GM12878 (cell line): ENCODE data around the gene RIOK1.

ENCODE experiments used
- EZH2 ChIP-seq: IDR thresholded peaks from 2 replicates; pipeline ENCODE4 v1.6.1; 2012; ENCODE audit warnings: low read depth, mild to moderate bottlenecking, control low read depth, inconsistent platforms, low read length, borderline replicate concordance; ENCODE audit not compliant: control insufficient read depth
- KDM1A ChIP-seq: fragments of 200-600 bp; sonication (generic); IDR thresholded peaks from 2 replicates; pipeline ENCODE4 v1.6.1; 2016; ENCODE audit warnings: borderline replicate concordance
- POLR2AphosphoS5 ChIP-seq: IDR thresholded peaks from 2 replicates; pipeline ENCODE4 v1.6.1; 2011; ENCODE audit warnings: mild to moderate bottlenecking, low read length, inconsistent platforms
- RELA ChIP-seq: fragments of 450-650 bp; IDR thresholded peaks from 2 replicates; pipeline ENCODE4 v1.8.0; 2014; ENCODE audit warnings: borderline replicate concordance; ENCODE audit not compliant: partially characterized antibody
- RFX5 ChIP-seq: IDR thresholded peaks from 2 replicates; pipeline ENCODE4 v1.6.1; 2011; ENCODE audit warnings: low read depth, low read length, improper control_type of control experiment
- SPI1 ChIP-seq: IDR thresholded peaks from 2 replicates; pipeline ENCODE4 v1.6.1; 2011; ENCODE audit warnings: low read depth, mild to moderate bottlenecking, low read length, moderate library complexity, borderline replicate concordance; ENCODE audit not compliant: insufficient read depth
- TARDBP ChIP-seq: IDR thresholded peaks from 2 replicates; pipeline ENCODE4 v1.6.1; 2016; ENCODE audit warnings: borderline replicate concordance
- ZNF207 ChIP-seq: fragments of 450-650 bp; IDR thresholded peaks from 2 replicates; pipeline ENCODE4 v1.6.1; 2014; ENCODE audit warnings: antibody characterized with exemption, mild to moderate bottlenecking, borderline replicate concordance
- TF ChIP-seq, protein P1 (sequence below), 3 experiments: IDR thresholded peaks in 2 of 3; conservative IDR thresholded peaks in 1 of 3; 2 replicates each; pipeline ENCODE4 v1.5.1; 2011; ENCODE audit warnings: low read depth in 3 of 3, low read length in 3 of 3, mild to moderate bottlenecking in 3 of 3, control low read depth in 2 of 3, moderate library complexity in 2 of 3, inconsistent platforms in 1 of 3, mixed read lengths in 1 of 3; ENCODE audit not compliant: control insufficient read depth in 2 of 3, insufficient read depth in 1 of 3; ENCODE audit errors: extremely low read depth in 1 of 3
- TF ChIP-seq, protein P2 (sequence below): IDR thresholded peaks from 2 replicates; pipeline ENCODE4 v1.6.1; 2012; ENCODE audit warnings: low read depth, low read length, improper control_type of control experiment

DNA sequence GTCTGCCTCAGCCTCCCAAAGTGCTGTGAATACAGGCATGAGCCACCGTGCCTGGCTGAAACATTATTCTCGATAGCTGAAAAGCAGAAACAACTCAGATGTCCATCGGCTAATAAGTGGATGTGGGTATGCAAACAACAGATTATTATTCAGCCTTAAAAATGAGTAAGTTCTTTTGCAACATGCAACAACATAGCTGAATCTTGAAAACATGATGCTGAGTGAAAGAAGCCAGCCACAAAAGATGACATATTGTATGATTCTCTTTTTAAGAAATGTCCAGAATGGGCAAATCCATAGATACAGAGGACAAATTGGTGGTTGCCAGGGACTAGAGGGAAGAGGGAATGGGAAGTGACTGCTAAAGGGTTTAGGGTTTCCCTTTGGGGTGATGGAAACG, 61.7 kb downstream of the RIOK1 start:
- TF ChIP-seq POLR2AphosphoS5 (no peak), RFX5 (no peak), RELA (no peak), TARDBP (no peak), SPI1 (no peak), EZH2 (no peak), ZNF207 (no peak), KDM1A (no peak)
- TF ChIP-seq, protein P1, sequence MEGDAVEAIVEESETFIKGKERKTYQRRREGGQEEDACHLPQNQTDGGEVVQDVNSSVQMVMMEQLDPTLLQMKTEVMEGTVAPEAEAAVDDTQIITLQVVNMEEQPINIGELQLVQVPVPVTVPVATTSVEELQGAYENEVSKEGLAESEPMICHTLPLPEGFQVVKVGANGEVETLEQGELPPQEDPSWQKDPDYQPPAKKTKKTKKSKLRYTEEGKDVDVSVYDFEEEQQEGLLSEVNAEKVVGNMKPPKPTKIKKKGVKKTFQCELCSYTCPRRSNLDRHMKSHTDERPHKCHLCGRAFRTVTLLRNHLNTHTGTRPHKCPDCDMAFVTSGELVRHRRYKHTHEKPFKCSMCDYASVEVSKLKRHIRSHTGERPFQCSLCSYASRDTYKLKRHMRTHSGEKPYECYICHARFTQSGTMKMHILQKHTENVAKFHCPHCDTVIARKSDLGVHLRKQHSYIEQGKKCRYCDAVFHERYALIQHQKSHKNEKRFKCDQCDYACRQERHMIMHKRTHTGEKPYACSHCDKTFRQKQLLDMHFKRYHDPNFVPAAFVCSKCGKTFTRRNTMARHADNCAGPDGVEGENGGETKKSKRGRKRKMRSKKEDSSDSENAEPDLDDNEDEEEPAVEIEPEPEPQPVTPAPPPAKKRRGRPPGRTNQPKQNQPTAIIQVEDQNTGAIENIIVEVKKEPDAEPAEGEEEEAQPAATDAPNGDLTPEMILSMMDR (IDR thresholded peaks at IDR 0.05 in 2 of 3, conservative IDR thresholded peaks at IDR 0.05 in 1 of 3; ENCODE audit: control insufficient read depth in 2 of 3, extremely low read depth in 1 of 3, insufficient read depth in 1 of 3, low read depth in 3 of 3, low read length in 3 of 3), result no peak
- TF ChIP-seq, protein P2, sequence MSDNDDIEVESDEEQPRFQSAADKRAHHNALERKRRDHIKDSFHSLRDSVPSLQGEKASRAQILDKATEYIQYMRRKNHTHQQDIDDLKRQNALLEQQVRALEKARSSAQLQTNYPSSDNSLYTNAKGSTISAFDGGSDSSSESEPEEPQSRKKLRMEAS, result no peak
